Skeletal muscle cell (primary cell): Measurements from ENCODE around the gene C9.
"Not testable (repeated sequence)": the region's sequence is repeated elsewhere in the genome, so short reads cannot be mapped to it uniquely, and the experiment has no call there.

ENCODE experiments used
- DNase-seq: peaks from one replicate; pipeline ENCODE4 v3.0.0-alpha.2; 2010; ENCODE audit warnings: low read depth
- H3K4me3 ChIP-seq: 2 replicates; pipeline ENCODE4 v1.5.1; 2011; ENCODE audit warnings: low read depth, mild to moderate bottlenecking, control low read depth, low read length, moderate library complexity

The C9 gene

DNA sequence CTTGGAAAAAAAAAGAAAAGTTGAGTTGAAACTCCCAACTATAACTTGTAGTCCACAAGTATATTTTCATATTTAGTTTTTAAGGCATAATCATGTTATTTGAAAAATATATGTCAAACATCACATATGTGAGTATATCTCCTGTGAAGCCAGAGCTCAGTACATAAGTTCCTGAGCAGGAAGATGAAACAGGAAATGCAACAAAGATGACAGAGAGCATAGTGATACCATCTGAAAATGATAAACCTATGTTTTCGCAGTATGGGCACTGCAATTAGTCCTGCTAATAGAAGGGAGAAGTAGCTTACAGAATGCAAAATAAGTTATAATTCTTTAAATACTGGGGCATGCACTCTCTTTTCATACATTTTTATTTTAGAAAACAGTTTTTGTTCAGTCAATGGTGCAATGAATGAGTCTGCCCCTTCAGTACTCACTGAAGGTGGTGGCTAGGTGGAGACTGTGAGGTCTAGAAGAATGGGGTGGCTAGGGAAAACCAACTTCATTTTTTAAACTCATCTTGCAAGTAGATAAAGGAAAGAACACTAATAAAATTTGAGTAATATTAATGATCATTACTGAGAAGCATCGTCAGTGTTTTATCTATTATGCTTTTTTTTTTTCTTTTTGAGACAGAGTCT is 90.9 kb downstream of the C9 start:
- DNase-seq: no peak
- no peak overlapping the region for H3K4me3 ChIP-seq

DNA sequence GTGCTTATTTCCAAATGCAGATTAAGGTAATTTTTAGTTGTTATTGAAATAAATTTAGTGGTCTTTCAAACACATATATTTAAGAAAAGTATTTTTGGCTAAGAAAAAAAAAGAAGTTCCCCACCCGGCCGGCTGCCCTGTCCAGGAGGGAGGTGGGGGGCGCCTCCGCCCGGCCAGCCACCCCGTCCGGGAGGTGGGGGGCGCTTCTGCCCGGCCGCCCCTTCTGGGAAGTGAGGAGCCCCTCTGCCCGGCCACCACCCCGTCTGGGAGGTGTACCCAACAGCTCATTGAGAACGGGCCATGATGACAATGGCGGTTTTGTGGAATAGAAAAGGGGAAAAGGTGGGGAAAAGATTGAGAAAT is 91.4 kb downstream of the C9 start:
- not testable (repeated sequence) for H3K4me3 ChIP-seq, DNase-seq

DNA sequence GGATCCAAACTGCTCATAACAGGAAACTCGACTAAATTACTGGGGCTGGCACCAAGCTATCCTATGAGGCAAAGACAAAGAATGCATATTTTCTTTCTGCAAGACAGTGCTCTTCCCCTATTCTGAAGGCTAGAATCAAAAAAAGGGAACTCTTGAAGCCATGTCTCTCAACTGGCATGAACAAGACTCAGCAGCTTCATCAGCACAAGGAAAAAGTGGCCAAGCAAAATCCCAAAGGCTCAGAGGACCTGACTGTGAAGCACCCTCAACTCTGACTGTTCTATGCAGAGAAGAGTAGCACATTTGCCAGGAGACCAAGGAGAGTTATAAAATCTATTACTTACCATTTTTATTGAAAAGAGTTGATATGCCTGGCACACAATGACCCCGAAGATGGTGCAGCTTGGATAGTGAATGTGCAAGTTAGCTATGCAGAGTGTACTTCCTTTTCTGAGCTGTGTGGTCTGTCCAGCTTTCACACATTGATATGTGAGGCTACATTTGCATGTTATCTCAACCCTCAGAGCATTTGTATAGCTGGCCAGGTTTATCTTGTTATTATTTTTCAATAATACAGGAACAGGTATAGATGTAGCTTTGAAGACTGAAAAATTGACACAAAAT is 94.0 kb downstream of the C9 start:
- H3K4me3 ChIP-seq: no peak overlapping the region
- DNase-seq: no peak

DNA sequence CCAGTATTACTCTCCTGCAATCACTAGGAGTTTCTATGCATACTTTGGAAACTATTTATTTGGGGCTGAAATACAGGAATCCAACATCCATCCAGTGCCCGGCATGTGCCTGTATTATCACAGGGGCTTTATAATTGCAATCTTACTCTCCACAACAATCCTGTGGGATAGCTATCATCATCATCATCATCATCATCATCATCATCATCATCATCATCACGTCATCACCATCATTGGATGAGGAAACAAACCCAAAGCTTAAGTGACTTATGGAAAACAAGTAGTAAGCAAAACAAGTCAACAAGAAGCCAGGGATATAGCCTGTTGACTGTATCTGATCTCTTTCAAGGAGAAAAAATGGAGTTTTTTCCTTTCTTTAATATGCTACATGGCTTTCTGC is 97.1 kb downstream of the C9 start:
- no peak overlapping the region for H3K4me3 ChIP-seq
- no peak for DNase-seq

DNA sequence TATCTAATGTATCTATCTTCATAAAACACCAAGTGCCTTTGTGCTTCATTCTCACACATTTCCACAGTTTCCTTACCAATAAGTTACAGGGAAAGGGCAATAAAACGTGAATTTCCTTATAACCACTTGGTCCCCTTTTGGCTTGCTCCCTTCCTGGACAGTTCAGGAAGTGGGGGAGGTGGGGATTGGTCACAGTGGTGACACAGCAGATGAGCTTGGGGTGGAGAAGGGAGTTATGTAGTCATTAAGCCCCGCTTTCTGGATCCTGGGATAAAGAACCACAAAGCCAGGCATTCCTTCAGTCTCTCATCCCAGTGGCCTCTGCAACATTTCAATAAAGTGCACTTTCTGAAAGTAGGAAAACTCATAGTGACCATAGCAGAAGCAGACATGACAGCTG is 97.9 kb downstream of the C9 start:
- H3K4me3 ChIP-seq: no peak overlapping the region
- no peak for DNase-seq

DNA sequence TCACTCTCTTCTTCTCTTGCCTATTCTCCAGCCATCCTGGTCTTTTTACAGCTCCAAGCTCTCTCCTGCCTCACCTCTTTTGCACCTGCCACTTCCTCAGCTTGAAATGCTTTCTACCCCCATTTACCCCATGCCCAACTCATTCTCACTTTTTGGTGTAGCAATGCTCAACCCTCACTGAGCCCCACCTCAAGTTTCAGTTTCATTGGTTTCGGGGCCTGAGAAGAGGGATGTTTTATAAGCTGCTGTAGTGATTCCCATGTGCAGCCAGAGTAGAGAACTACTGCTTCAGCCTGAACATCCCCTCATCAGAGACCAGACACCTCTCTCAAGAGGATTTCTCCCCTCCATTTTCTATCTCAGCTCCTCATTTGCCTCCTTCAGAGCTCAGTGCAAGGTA is 99.8 kb downstream of the C9 start:
- DNase-seq: no peak
- no peak overlapping the region for H3K4me3 ChIP-seq

DNA sequence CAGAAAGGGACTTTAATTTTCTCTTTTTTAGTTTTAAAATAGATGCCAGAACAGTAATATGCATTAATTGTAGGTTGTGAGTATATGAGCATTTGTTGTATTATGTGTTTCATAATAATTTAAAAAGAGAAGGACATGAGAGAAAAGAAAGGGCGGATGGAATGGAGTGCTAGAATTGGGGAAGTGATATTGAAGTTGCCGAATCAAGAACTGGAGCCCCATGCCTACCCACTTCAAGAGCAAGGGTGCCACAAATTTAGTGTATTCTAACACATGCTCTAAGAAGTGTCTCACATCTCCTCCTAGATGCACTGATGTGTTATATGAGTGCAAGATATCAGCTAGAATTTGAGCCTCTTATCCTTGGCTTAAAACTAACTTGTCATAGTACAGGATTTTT is 101.3 kb downstream of the C9 start:
- H3K4me3 ChIP-seq: no peak overlapping the region
- DNase-seq: no peak

DNA sequence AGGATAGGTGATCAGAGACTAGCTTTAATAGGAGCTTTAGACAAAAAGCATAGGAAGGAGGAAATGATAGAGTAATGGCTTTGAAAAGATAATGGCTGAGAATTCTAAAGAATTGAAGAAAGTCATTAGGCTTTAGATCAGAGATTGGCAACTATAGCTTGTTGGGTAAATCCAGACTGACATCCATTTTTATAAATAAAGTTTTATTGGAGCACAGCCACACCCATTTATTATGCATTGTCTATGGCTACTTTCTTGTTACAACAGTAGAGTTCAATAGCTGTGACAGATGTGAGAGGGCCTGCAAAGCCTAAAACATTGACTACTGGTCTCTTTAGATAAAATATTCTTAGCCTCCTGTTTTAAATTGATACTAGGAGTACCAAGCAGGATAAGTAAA is 104.2 kb downstream of the C9 start:
- no peak overlapping the region for H3K4me3 ChIP-seq
- no peak for DNase-seq

DNA sequence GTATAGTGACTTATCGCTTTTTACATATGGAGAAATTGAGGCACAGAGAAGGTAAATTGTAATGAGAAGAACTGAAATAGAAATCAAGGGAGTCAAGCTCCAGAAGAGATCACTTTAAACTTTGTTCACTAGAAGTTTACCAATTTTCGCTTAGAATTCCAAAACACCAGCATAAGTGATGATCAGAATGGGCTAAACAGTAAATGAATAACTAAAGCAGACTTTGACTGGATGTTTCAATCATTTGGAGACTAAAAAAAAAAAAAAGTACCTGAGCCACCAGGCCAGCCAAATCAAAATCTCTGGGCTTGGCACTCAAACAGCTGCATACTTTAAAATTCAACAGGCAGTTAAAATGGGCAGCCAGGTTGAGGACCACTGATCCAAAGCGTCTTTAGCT is 106.7 kb downstream of the C9 start:
- no peak for DNase-seq

DNA sequence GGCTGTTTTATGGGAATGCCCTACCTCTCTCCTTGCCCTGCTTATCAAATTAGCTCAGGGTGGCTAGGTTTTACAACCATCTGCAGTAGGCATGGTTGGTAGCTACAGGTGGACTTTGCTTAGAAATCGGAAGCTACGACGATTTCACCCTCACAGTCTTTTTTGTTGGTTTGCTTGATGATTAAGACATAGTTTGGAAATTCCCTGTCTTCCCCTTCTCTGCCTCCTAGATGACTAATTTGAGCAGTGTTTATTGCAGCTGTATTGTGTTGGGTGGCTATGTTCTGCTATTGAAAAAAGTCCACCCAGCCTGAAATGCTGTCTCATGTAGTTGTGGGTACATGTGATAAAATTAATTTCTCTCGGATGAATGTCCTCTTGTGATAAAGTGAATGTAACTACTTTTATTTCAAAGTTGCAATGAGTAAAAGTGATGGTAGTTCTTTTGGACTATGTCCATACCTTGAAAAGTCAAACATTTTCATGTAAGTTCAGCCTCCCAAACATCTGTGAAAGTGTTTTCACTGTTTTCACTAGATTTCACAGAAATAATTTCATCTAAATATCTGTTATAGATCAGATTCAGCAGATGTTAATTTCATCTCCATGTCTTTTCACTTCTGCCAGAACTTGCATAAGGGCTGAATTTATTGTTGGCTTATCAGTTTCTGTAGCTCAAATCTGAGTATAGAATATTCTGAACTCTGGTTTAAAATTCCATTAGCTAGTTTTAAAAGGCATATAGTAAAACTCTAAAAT is 107.6 kb downstream of the C9 start:
- H3K4me3 ChIP-seq: no peak overlapping the region
- DNase-seq: peak; percentile 60

More for the DNA sequence above, 106.7 kb downstream of the C9 start:
- no peak overlapping the region for H3K4me3 ChIP-seq

DNA sequence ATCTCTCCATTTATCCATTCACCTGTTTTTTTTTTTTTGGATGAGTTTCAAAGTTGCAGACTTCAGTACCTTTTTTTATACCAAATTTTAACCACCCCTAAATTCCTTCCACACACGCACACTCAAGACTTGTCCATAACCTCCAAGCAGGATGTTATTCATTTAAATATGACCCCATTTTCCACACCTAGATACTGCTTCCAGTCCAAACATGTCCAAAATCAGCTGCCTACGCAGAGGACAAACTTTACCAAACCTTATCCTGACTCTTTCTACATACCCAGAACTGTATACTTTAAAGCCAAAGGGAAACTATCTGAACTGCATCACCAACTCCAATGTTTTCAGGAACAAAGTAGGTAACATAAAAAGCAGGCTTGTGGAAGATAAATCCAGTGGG is 108.9 kb downstream of the C9 start:
- no peak for DNase-seq
- H3K4me3 ChIP-seq: no peak overlapping the region

DNA sequence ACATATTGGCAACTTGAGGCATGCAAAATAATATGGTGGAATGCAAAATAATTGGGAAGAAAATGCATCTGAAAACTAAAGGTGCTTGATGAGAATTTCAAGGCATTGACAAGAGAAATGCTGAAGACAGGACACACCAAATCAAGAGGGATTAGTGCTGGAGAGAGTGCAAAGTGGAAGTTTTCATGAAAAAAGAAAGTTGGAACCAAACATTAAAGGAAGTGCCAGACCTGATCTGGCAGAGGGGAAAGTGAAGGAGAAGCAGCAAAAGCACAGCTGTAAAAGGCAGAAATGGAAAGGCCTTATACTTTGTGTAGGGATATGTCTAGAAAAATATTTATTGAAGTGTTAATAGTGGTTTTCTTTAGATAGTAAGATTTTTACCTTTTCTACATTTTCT is 109.6 kb downstream of the C9 start:
- H3K4me3 ChIP-seq: no peak overlapping the region
- DNase-seq: no peak

DNA sequence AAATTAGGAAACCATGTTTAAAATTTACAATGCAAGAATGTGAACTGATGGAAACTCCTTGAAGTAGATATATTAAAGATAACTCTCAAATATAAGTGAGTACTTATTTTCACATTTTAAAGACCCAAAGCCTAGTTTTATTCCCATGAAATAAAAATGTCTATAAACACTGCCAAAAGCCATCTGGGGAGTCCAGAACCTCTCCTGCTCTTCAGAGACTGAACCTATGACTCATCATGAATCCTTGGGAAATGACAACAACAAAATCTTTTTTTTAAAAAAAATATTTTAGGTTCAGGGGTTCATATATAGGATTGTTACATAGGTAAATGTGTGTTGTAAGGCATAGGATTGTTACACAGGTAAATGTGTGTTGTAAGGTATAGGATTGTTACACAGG is 111.1 kb downstream of the C9 start:
- DNase-seq: no peak

DNA sequence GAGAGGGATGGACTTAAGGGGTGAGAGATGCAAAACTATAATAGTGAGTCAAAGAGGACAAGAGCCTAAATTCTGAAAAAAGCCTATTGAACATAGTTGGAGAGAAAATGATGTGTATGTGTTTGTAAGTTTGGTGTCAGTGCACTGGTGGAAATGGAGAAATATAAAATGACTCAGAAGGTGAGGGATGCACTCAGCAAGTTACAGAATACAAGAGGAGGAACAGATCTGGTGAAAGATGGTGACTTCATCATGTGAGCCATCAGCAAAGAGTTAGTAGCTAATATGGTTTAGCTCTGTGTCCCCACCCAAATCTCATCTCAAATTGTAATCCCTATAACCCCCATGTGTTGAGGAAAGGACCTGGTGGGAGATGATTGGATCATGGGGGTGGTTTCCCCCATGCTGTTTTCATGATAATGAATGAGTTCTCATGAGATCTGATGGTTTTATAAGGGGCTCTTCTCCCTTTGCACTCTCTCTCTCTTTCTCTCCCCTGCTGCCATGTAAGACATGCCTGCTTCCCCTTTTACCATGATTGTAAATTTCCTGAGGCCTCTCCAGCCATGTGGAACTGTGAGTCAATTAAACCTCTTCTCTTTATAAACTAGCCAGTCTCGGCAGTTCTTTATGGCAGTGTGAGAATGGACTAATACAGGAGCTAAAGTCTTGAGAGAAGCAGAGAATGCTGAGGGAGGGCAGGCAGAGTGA is 114.6 kb downstream of the C9 start:
- no peak for DNase-seq

More for the DNA sequence above, 111.1 kb downstream of the C9 start:
- H3K4me3 ChIP-seq: no peak overlapping the region

DNA sequence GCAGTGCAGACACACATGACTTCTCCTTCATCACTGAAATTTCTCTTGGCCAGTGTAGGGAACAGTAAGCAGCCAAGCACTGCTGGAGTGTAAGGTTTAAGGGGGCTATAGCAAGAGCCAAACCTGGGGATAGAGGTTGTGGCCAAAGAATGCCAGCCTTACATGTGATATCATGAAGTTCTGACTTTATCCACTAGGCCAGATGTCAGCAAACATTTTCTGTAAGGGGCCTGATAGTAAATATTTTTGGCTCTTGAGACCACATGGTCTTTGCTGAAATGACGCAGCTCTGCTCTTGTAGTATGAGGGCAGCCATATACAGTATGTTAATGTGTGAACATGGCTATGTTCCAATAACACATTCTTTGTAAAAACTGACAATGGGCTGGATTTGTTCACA is 115.2 kb downstream of the C9 start:
- no peak overlapping the region for H3K4me3 ChIP-seq
- DNase-seq: no peak

More for the DNA sequence above, 114.6 kb downstream of the C9 start:
- no peak overlapping the region for H3K4me3 ChIP-seq

DNA sequence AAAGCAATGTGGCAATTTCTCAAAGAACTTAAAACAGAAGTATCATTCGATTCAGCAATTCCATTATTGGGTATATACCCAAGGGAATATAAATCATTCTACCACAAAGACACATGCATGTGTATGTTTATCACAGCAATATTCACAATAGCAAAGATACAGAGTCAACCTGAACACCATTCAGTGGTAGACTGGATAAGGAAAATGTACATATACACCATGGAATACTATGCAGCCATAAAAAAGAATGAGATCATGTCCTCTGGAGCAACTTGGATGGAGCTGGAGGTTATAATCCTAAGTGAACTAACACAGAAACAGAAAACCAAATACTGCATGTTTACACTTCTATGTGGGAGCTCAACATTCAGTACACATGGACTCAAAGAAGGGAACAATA is 123.5 kb downstream of the C9 start:
- no peak for DNase-seq
- no peak overlapping the region for H3K4me3 ChIP-seq

DNA sequence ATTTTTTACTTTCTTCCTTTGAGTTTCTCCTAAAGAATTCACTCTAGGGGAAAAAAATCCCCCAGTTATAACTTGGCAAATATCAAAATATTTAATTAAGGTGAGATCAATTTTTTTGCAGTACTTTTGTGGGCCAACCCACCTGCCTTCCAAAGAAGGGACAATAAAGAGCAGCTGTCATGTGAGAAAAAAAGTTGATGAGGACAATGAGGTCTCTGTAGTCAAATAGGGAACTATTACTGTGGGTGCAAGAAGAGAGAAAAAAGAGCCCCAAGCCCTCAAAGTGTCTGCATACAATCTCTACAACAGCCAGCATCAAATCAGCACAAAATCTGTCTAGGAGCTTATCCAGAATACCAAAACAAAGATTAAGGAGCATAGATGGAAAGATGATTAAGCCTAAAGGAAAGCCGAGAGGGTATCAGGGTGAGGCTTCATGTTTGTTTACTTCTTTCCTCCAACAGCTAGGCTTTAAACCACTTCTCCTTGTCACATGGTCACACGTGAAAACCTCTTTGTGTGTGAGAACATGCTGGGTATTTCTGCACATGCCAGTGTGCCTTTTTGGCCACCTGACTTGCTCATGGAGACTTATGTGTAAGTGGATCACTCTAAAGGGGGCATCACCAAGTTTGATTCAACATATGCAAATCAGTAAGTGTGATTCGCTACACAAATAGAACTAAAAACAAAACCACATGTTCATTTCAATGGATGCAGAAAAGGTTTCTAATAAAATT is 125.8 kb downstream of the C9 start:
- DNase-seq: no peak
- no peak overlapping the region for H3K4me3 ChIP-seq

DNA sequence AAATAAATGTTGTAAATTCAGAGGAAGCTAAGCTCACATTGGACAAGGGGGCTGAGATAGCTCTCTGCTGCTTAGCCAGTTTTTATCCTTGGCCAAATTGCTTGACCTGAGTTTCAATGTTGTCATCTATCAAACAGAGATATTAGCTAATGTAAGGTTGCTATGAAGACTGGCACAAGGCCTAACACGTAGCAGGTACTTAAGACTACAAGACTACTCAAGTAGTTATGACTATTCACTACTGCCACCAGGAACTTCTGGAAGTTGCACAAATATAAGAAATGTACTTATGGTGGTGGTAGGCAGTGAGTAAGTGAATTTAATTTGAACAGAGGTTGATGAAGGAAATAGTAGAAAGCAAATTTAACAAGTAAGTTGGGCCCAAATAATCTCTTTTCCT is 127.6 kb downstream of the C9 start:
- DNase-seq: no peak
- H3K4me3 ChIP-seq: no peak overlapping the region

DNA sequence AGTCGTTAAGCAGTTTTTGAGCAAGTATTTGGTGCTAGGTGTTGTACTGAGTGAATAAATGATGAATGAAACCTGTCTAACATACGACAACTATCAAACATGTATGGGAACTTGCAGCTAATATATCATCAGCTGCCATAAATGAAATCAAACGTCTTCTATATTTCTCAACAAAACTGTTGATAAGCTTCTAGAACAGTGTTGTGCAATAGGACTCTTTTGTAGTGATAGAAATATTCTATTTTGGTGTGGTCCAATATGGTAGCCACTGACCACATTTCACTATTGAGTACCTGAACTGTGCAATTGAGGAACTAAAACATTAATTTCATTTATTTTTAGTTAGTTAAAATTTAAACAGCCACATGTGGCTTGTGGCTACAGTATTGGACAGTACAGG is 128.6 kb downstream of the C9 start:
- no peak overlapping the region for H3K4me3 ChIP-seq
- DNase-seq: no peak

DNA sequence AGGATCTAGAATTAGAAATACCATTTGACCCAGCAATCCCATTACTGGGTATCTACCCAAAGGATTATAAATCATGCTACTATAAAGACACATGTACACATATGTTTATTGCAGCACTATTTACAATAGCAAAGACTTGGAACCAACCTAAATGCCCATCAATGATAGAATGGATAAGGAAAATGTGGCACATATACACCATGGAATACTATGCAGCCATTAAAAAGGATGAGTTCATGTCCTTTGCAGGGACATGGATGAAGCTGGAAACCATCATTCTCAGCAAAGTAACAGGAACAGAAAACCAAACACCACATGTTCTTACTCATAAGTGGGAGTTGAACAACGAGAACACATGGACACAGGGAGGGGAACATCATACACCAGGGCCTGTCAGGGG is 129.8 kb downstream of the C9 start:
- not testable (repeated sequence) for H3K4me3 ChIP-seq, DNase-seq
